Renal pelvis (tissue), 4 donors: Measurements from ENCODE around the gene GJA1. TPM values are rescaled to one million over a fixed set of nuclear protein-coding genes. Genes with fewer than 3 reads are reported as not detected.
"Not testable (repeated sequence)": the region's sequence is repeated elsewhere in the genome, so short reads cannot be mapped to it uniquely, and the experiment has no call there.

Experiments used
- DNase-seq: peaks from one replicate; pipeline ENCODE4 v3.0.0-alpha.2; 2013
- polyA plus RNA-seq, 3 donors: library from polyadenylated mRNA; unstranded; fragments of 120-200 nt; gene quantifications; one replicate each; pipeline ENCODE4 v1.2.1, GENCODE V29; 2013; ENCODE audit not compliant: insufficient read length in 3 of 3

GJA1 gene
- polyA plus RNA-seq, 3 donors, result 51.7 to 58.5 (median 53.2) TPM

DNA sequence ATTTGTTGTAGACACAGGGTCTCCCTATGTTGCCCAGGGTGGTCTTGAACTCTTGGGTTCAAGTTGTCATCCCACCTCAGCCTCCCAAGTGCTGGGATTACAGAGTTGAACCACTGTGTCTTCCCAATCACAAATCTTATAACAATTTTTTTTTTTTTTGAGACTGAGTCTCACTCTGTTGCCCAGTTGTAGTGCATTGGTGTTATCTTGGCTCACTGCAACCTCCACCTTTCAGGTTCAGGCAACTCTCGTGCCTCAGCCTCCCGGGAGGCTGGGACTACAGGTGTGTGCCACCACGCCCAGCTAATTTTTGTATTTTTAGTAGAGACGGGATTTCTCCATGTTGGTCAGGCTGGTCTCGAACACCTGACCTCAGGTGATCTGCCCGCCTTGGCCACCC, 3.7 kb upstream of the GJA1 start:
- not testable (repeated sequence) for DNase-seq

DNA sequence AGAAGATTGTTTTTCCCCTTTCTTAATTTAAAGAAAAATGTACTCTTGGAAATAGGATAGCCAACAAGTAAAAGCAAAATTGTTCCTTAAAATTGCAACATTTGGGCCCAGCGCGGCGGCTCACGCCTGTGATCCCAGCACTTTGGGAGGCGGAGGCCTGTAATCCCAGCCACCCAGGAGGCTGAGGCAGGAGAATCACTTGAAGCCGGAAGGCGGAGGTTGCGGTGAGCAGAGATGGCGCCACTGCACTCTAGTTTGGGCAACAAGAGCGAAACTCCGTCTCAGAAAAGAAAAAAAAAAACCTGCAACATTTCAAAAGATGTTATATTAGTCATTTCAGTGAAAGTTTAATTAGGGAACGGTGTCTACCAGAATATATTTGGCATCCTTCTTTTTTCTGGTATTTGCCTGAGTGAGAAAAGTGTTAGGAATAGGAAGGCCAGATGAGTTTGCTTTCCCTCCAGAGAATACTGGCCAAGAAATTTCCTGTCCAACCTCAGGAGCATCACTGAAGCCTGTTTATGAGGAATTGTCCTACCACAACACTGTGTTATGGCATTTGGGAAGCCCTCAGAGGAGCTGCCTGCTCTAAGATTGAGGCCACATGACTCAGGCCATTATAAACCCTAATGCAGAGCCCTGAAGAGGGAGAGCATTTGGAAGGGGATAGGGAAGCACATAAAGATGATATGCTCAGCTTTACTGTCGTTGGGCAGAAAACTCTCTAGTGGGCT, 1.2 kb upstream of the GJA1 start:
- no peak for DNase-seq

DNA sequence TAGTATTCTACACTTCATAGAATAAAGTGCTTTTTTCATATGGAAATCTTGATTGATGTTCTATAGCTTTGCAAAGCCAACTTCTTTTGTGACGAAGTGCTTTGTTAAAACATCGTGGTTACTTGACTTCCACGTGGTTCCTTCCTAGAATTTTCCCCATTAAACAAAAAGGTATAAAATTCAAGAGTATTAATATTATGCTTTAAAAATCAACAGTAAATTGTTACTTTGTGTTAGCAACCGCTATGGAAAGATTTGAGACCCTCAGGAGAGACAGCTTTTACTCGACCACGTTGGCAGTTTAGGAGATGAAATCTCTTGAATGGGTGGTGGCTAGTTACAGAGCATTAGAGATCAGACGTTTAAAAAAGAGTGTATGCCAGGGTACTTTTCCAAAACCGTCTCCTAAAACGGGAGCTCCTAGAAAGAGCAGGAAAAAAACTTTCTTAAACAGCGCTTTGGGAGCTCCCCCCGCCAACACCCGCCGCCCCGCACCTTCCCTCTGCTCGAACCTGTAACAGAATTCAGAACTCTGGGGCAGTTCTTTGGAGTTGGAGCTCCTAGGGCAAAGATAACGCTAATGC, 920 bp downstream of the GJA1 start:
- DNase-seq, result no peak

DNA sequence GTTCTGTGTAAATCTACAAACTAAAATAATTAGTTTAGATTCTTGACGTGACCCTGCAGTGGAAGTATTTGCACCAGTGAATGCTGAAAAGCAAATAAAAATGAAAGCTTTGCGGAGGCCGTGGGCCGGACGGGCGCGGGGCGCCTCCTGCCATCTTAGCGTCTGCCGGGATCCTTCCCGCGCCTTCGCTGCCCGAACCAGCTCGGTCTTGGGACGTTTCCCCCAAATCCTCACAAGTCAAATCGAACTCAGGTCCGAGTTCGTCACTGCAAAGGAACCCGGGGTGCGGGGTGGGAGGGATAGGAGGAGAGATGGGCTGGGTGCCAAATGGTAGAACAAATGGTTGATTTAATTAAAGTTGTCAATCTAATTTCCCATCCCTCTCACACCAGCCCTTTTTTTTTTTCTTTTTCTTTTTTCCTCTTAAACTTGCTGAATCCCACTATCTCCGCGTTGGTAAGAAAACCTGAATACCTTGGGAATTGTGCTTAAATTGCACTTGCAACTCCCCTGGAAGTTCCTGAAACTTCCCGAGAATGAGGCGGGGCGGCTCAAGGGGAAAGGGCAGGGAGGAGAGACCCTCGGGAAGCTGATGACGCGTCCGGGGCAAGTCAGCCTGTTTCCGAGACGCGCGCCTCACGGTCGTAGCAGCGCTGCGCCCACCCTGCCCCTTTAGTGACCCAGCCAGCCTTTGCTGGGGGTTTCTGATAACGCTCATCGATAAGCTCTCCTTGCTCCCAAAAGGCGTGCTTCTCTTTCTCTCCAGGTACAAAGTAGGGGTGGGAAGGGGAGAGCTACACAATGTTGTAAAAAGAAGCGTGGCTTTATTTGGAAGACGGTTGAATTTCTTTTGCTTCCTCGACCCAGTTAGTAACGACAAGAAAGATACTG, 1.8 kb downstream of the GJA1 start:
- DNase-seq, result no peak

DNA sequence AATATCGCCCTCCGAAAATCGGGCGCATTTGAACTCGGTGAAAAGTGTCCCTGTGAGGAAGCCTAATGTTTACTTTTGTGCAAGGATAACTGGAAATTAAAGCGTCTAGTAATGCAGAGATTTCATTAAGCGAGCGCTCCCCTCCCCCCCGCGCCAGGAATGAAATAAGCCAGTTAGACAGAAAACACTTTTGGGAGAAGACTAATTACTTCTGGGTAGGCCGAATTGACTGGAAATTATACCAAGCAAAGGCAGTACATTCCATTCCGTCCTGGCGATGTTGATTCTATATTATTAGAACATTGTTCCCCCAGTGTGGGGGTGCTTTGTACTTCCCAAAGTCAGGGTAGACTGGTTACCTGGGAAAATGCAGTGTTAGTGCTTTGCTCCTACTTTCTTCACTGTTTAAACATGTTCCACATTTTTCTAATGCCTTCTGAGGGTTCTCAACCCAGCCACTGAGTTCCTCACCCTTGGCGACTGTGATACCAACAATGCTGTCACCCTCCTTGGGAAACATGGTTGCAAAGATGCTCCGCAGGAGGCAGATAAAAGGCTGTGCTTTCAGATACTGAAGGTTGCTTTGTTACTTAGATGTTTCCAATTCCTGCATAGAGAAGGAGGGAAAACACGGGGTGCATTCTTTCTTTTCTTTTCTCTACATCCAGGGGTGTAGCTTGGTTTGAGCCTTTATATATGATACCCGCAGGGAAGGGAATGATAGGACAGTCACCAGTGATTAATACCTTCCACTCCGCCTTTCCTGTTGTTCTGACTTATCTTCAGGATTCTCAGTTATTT, 2.6 kb downstream of the GJA1 start:
- DNase-seq, result no peak

DNA sequence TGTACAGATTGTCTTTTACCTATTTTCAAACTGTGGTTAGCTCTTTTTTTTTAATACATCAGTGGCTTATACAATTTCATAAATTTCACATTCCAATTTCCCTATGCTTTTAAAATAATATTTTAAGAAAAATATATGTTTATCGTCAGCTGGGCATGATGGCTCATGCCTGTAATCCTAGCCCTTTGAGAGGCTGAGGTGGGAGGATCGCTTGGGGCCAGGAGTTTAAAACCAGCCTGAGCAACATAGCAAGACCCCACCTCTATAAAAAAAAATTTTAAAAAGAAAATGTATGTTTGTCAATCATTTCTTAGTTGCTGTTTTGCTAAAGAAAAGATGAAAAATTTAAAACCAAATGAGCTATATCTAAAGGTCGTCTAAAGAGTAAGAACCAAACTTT, 3.4 kb downstream of the GJA1 start:
- no peak for DNase-seq

DNA sequence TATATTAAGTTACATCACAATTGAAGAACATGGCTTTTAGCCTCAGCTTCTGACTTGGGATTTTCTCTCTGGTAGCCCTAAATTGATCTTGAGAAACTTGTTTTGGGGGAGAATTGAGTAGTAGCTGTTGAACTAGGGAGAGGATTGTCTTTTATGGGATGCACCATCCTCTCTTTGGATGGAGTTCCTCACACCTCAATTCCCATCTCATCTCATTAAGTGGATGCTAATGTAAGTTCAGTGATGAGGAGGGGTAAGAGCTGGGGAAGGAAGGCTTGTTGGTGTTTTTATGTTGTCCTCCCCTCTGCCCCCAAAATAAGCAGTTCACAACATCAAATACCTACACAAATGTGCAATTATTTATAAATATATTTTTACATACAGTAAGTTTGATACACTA, 4.0 kb downstream of the GJA1 start:
- DNase-seq, result no peak

DNA sequence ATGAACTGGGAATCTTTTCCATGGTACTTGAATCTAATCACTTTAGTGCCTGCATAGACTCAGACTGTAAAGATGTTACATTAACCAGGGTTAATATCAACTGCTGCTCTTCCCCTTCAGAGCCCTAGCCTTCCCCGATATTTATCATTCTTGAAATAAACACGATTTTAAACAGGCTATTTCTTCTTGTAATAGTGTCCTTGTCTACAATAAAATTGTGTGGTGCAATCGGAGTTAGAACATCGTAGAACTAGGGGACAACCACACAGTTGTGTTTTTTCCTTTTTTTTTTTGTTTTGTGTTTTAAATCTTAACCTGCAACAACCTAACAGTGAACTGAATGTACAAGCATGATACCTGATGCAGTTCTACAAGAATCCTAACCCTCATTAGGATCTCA, 4.5 kb downstream of the GJA1 start:
- no peak for DNase-seq

DNA sequence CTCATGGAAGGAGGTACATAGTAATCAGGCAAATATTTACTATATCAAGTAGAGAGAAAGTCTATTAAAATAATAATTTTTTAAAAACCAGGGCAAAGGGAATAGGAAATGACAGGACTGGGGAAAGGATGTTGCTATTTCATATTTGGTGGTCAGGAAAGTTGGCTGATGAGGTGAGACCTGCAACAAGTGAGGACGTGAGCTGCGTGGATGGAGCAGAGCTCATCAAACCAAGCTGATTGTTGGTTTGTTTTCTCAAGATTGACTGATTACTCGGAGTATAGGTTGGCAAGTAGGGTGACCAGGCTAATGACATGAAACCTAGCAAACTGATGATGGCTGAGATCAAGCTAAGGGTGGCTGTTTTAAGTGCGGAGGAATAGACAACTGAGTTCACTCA, 6.0 kb downstream of the GJA1 start:
- no peak for DNase-seq

DNA sequence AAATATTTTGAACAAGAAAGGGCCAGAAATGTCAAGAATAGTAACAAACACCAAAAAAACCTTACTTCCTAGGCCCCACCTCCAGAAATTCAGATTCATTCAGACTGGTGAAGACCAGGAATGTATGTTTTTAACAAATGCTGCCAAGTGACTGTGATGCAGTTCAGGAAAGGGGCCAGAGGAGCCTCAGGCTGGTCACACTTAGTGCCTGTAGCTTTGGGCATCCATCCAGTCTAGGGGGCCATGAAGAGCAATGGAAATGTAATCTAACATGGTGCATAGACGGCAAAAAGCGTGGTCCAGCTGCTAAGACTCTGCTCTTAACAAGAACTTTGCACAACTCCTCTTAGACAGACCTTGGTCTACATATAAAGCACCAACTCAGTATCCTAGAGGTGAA, 7.1 kb downstream of the GJA1 start:
- DNase-seq, result no peak

DNA sequence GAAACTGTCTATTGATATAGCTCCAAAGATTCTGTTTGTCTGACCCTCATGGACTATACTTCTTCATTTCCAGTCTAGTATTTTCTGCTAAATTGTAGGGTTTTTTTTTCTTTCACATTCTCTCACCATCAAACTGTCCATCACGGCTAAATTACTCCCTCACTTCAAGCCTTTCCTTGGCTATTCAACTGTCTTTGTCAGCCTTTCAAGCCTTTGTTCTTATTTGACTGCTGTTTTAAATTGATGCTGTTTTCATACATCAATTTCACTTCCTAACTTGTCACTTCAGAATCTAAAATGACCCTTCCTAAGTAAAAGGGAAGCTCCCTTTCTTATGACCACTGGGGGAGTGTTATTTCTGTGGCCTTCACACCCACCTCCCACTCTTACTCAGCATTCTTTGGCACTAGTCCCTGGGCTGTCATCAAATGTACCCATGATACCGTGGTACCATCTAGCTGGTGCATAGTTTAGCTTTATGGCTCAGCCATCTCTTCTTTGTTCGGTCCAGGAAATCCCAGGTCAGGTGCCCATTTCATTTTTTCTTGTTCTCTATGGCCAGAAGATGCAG, 8.6 kb downstream of the GJA1 start:
- no peak for DNase-seq

DNA sequence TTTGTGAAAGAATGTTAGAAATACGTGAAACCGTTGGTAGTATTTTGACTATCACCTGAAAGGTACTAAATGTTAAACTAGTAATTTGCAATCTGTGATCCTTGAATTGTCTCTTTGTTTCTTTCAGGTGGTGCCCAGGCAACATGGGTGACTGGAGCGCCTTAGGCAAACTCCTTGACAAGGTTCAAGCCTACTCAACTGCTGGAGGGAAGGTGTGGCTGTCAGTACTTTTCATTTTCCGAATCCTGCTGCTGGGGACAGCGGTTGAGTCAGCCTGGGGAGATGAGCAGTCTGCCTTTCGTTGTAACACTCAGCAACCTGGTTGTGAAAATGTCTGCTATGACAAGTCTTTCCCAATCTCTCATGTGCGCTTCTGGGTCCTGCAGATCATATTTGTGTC, 11.3 kb downstream of the GJA1 start:
- DNase-seq, result not testable (repeated sequence)

DNA sequence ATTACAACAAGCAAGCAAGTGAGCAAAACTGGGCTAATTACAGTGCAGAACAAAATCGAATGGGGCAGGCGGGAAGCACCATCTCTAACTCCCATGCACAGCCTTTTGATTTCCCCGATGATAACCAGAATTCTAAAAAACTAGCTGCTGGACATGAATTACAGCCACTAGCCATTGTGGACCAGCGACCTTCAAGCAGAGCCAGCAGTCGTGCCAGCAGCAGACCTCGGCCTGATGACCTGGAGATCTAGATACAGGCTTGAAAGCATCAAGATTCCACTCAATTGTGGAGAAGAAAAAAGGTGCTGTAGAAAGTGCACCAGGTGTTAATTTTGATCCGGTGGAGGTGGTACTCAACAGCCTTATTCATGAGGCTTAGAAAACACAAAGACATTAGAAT, 12.3 kb downstream of the GJA1 start:
- DNase-seq, result not testable (repeated sequence)

DNA sequence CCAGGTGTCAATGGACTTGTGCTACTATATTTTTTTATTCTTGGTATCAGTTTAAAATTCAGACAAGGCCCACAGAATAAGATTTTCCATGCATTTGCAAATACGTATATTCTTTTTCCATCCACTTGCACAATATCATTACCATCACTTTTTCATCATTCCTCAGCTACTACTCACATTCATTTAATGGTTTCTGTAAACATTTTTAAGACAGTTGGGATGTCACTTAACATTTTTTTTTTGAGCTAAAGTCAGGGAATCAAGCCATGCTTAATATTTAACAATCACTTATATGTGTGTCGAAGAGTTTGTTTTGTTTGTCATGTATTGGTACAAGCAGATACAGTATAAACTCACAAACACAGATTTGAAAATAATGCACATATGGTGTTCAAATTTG, 13.1 kb downstream of the GJA1 start:
- DNase-seq, result not testable (repeated sequence)

DNA sequence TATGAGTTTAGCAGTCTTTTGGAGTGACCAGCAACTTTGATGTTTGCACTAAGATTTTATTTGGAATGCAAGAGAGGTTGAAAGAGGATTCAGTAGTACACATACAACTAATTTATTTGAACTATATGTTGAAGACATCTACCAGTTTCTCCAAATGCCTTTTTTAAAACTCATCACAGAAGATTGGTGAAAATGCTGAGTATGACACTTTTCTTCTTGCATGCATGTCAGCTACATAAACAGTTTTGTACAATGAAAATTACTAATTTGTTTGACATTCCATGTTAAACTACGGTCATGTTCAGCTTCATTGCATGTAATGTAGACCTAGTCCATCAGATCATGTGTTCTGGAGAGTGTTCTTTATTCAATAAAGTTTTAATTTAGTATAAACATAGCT, 13.9 kb downstream of the GJA1 start:
- no peak for DNase-seq

DNA sequence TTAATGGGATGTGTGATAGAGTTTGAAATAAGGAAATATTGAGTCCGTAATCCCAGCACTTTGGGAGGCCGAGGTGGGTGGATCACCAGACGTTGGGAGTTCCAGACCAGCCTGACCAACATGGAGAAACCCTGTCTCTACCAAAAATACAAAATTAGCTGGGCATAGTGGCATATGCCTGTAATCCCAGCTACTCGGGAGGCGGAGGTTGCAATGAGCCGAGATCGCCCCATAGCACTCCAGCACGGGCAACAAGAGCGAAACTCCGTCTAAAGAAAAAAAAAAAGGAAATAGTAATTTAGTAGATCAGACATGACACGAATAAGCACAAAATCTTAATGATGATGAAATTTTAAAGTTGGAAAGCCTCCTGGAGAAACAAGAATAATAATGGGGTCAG, 14.8 kb downstream of the GJA1 start:
- no peak for DNase-seq

DNA sequence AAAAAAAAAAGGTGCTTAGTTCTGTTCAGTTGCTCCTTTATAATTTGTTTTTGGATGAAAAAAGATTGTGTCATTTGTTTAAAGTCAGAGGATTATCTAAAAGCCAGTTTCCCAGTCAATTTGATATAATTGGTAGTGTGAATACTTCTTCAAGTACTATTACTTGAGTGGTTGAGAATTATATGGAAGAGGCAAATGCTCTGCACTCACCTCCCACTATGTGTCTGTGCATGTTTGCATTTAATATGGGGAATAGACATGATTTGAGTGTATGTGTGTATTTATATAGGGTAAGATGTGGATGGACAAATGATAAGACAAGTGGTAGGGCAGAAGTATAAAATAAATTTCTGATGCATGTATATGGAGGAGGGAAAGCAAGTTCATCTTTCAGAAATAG, 15.8 kb downstream of the GJA1 start:
- DNase-seq, result no peak

DNA sequence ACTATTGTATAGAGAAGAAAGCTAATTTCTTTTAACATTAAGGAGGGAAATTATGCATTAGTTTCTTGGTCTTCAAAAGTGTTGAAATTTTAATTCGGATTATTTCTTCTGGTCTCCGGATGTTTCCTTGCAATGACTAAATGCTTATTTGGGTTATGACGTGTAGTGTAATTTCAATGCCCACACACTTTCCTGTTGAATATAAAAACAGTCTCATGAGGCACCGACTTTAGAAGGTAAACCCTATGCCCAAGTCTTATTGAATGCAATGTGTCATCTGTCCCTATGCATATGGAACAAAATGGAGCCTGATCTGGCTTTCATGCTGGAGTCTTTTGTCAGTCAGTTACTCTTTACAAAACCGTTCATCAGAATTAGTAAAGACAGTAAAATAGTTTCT, 17.7 kb downstream of the GJA1 start:
- DNase-seq, result no peak

DNA sequence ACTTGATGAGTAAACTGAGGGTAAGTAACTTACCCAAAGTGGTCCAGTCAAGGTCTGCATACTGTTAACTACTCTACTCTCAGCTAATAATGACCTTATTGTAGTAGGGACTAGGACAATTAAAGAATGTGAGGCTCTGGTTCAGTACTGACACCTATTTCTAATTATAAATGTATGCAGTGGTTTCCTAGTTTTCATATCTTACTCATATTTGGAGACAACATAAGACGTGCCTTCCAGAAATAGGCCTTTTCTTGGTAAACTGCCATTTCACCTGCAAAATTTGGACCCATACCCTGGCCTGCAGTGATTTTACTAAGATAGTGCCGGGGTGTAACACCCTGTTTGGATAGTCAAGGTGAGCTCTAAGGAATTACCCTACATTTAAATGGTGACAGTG, 24.7 kb downstream of the GJA1 start:
- no peak for DNase-seq

DNA sequence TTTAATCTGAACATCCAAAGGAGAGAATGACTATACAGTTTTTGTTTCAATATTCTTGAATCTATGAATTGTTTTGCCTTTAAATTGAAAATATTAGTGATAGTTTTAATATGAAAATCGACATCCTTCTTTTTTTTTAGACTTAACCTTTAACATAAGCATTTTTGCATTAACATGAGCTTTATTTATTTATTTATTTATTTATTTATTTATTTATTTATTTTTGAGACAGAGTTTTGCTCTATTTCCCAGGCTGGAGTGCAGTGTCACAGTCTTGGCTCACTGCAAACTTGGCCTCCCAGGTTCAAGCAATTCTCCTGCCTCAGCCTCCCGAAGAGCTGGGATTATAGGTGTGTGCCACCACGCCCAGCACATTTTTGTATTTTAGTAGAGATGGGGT, 27.6 kb downstream of the GJA1 start:
- no peak for DNase-seq

DNA sequence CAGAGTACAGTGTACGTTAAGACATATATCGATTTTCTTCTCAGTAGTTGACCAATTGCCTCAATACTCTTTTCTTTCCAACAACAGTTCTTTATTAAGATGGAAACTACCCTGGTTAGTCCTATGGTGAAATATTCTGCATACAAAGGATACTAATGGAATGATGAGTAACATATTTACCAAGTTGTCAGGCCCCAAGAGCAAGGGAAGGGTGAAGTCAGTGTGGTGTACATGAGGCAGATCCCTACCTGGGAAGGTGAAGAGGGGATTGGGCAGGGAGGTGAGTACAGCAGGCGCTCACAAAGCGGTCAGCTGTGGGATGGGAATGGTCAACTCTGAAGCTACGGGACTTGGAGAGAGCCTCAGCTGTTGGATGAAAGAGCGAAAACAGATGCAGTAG, 29.7 kb downstream of the GJA1 start:
- DNase-seq, result no peak
